GM18873 (cell line): Measurements from ENCODE around the gene ZFAND3.
"Not testable (repeated sequence)": the region's sequence is repeated elsewhere in the genome, so short reads cannot be mapped to it uniquely, and the experiment has no call there.

ENCODE experiments used
- ATAC-seq: cut with Tn5 transposase; IDR thresholded peaks from one replicate; pipeline ENCODE4 v1.9.1; 2021; ENCODE audit warnings: mild to moderate bottlenecking, moderate library complexity, moderate number of reproducible peaks; ENCODE audit not compliant: unreplicated experiment, low FRiP score

The ZFAND3 gene

GRCh38 chr6:38032797-38033196 lies 213.3 kb downstream of the ZFAND3 start:
- ATAC-seq: no peak

DNA sequence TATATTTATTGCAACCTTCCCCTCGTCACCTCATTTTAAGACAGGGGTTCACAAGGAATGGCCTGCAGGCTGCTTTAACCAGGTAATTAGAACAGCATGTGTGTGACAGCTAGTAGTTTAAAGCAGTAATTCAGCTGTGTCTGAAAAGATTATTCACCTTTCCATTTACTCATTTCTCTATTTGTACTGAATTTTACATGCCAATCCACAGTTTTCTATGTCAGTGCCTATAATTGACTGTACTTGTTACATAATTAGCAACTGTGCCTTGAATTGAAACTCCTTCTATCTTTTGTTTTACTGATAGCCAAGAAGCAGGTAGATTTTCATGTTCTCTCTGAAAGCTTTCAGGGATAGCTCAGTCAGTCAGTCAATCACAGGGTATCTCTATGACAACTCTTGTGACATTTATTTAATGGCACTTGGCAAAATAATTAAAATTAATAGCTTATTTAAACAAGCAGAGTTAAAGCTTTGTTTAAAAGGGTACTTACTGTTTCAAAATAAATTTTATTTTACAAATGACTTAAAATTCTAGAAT lies 214.0 kb downstream of the ZFAND3 start:
- ATAC-seq: no peak

DNA sequence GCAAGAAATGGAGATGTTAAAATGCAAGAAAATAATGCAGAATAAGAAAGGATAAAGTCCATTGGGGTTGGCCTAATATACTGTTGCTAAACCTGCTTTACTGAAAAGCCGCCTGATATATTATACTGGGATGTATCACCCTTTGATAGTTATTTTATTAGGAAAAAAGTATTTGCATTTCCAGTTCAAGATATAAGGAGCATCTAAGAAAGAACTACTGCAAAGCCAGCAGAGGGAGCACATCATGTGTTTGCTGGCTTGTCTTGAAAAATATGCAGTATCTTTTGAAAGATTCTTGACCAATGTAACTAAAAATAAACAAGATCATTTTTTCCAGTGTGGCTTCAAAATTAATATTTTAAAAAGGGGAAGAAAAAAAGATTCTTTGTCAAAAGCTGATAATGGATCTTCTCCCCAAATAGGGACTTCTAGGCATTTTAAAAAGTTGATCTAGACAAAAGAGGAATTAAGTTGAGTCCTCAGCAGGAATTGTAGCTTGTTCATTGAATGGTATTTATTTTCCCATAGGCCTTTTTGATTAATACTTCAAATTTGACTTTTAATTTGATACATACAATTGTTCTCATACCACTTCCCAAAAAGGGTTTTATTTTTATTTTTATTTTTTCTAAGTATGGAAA lies 214.9 kb downstream of the ZFAND3 start:
- no peak for ATAC-seq

DNA sequence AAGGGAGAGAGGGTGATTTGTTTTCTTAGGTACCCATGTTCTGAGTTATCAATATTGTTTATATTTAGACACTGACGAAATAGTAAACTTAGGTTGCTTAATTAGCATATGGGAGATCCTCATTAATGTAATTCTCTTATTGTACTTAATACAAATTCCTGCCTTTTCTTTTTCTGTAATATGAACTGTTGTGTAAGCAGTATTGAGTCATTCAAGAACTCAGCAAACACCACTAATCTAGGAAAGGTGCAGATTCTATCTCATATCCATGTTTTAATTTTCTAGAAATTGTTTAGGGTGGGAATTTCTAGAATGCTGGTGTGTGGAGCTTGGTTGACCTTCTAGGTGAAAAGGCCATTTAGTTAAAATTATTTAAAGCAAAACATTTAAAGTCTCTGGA lies 216.0 kb downstream of the ZFAND3 start:
- no peak for ATAC-seq

- no peak for ATAC-seq
Observed at GRCh38 chr6:38039502-38039901, 220.0 kb downstream of the ZFAND3 start.

GRCh38 chr6:38040254-38040653 lies 220.7 kb downstream of the ZFAND3 start:
- ATAC-seq: no peak

- ATAC-seq: no peak
Observed at GRCh38 chr6:38043259-38043753, 223.8 kb downstream of the ZFAND3 start.

GRCh38 chr6:38045701-38046305 lies 226.3 kb downstream of the ZFAND3 start:
- no peak for ATAC-seq

DNA sequence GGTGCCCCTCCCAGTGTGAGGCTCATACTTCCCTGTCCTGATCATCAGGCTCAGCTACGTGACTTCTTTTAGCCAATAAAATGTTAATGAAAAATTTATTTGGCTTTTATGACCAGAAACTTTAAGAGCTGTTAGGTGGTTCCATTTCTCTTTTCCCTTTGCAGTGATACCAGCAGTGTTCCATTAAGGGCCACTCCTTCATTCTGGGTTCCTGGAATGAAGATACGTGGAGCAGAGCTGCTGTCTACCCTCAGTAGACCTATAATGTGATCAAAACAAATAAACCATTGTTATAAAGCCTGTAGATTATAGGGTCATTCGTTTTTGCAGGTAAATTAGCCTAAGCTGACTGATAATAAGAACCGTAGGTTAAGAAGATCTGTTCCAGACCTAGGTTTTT lies 228.0 kb downstream of the ZFAND3 start:
- ATAC-seq: no peak

GRCh38 chr6:38049861-38050397 lies 230.4 kb downstream of the ZFAND3 start:
- ATAC-seq: not testable (repeated sequence)

DNA sequence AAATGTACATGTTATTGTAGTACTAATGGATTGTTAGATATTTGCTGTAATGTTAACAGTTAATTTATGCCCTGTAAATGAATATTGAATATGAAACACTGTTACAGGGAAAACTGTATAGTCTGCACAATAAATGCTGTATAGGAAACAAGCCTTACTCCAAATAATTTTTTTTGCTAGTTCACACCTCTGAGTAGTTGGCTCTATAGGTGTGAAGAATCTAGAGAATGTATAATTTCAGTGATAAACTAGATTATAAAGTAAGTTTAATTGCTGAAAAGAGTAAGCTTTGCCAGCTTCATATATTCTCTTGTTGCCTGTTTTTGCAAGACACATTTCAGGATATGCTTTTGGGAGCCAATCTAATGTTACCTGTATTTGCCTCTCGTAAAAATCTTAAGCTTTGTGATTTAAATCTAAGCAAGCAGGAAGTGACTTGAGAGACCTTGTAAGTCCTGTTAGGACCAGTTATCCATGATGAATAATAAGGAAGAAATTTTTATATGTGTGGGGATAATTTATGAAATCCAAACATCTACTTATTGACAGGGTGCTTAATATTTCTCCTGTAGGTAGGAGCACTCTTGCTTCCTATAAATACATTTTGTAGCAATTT lies 232.4 kb downstream of the ZFAND3 start:
- ATAC-seq: no peak

GRCh38 chr6:38054527-38055202 lies 235.1 kb downstream of the ZFAND3 start:
- no peak for ATAC-seq

DNA sequence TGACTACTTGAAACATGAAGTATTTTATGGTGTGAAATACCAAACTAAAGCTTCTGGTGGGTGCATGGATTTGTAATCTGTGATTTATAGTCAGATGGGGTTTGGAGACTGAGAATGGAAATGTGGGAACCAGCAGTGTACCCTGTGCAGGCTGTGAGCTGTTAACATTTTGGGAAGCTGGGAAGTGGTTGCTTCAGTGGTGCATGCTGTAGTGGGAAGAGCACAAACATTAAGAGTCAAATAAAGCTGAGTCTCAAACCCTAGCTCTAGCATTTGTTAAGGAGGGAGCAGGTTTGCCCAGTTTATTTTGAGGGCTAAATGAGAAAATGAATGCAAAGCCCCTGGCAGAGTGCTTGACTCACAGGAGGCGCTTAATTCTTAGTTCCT lies 235.7 kb downstream of the ZFAND3 start:
- ATAC-seq: no peak

- no peak for ATAC-seq
Observed at GRCh38 chr6:38056361-38056760, 236.8 kb downstream of the ZFAND3 start.

- no peak for ATAC-seq
Observed at GRCh38 chr6:38057994-38058393, 238.5 kb downstream of the ZFAND3 start.

DNA sequence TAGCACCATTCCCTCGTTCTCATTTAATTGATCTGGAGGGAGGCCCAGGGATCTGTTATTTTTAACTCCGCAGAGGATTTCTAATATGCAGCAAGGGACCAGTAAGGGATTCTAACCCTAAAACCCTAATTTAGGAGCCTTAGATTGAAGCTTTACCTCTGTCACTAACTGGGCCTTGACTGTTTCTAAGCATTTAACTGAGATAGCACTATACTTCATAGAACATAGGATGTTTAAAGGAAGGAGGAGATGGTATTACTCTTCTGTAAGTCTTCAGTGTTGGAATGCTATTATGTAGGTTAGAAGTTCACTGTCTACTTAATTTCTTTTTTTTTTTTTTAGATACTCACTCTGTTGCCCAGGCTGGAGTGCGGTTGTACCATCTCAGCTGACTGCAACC lies 242.5 kb downstream of the ZFAND3 start:
- ATAC-seq: no peak

DNA sequence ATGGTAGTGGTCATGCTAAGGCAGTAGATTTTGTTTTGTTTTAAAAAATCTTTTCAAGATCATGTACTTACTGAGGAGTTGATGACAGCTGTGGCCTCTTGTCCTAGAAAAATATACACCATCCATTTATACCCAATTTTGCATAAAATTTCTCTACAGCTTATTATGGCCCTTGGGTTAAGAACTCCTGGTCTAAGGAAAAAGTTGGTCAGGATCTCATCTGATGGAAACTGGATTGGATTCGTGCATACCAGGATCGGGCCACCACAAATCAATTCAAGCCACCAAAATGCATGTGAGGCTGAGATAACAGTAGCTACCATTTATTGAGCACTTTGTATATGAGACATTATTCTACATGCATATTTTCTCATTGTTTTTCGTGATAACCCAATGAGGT lies 244.4 kb downstream of the ZFAND3 start:
- no peak for ATAC-seq

- no peak for ATAC-seq
Observed at GRCh38 chr6:38064431-38064830, 244.9 kb downstream of the ZFAND3 start.

GRCh38 chr6:38065734-38066305 lies 246.3 kb downstream of the ZFAND3 start:
- no peak for ATAC-seq

DNA sequence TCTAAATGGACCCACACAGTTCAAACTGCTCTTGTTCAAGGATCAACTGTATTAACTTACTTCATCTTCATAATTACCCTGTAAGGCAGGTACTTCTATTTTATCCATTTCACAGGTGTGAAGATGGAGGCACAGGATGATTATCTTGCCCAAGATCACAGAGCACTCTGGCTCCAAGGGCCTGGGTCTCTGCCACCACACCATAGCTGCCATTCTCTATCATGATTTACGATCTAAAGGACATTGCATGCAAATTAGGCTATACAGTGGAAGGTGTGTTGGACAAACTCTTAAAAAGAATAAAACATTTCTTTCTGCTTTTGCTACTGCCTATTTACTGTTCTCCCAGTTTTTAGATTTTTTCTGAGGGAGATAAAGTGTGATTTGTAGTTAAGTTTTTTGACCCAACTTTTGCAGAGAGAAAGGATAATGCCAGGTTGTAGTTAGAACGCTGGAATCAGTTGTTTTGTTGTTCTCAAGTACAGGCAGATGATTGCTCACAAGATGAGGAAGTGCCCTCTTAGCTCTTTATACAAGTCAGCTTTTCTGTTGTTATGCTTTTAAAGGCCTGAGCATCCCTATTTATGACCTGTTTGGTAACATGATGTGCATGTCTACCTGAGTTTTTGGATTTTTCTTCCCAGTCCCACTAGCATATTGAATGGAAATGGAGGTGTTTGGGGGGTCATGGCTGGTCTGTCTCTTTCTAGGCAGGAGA lies 247.9 kb downstream of the ZFAND3 start:
- no peak for ATAC-seq
